Neural crest cell (in vitro differentiated cells): Measurements from ENCODE around the gene GALNTL6. TPM values are rescaled to one million over a fixed set of nuclear protein-coding genes. Genes with fewer than 3 reads are reported as not detected.

Experiments
- DNase-seq: peaks from one replicate; pipeline ENCODE4 v3.0.0; 2021; ENCODE audit warnings: low read depth, mixed read lengths, low spot score
- H3K27ac Mint-ChIP-seq: one replicate; pipeline ENCODE4 v1.8.0; 2021; ENCODE audit warnings: mild to moderate bottlenecking, mixed read lengths; ENCODE audit not compliant: unreplicated experiment
- H3K27me3 Mint-ChIP-seq: 2 replicates; pipeline ENCODE4 v1.8.0; 2021; ENCODE audit warnings: low read depth, mild to moderate bottlenecking, mixed read lengths
- H3K36me3 Mint-ChIP-seq: 2 replicates; pipeline ENCODE4 v1.8.0; 2021; ENCODE audit warnings: low read depth, mild to moderate bottlenecking, mixed read lengths
- H3K4me1 Mint-ChIP-seq: 2 replicates; pipeline ENCODE4 v1.8.0; 2021; ENCODE audit warnings: mixed read lengths
- H3K4me3 Mint-ChIP-seq: one replicate; pipeline ENCODE4 v1.8.0; 2021; ENCODE audit warnings: mild to moderate bottlenecking, mixed read lengths
- H3K9me3 Mint-ChIP-seq: 2 replicates; pipeline ENCODE4 v1.8.0; 2021; ENCODE audit warnings: mixed read lengths
- total RNA-seq: library from RNA; stranded (reverse); gene quantifications from 2 replicates; pipeline ENCODE4 v1.2.1, GENCODE V29; 2021
- TF ChIP-seq, protein P1 (sequence below): fragments of 200-600 bp; sonication (generic); conservative IDR thresholded peaks from 2 replicates; pipeline ENCODE4 v1.5.0; 2021; ENCODE audit warnings: antibody characterized with exemption, mild to moderate bottlenecking

The GALNTL6 gene
- total RNA-seq, 1 donor from 2014 or later = 0.07 TPM

DNA sequence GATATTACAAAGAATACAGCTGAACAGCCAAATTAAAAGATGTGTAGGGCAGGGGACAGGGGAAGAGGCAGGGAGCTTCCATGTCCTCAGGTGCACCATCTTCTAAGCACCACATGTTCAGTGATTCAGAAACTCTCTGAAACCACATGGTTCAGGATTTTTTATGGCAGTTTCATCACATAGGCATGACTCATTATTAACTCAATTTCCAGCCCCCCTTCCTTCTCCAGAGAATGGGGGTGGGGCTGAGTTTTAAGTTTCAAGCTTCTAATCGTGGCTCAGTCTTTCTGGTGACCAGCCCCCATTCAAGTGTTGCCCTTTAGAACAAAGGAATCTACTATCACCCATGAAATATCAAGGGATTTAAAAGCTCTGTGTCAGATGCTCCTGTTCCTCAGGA lies 1037.6 kb downstream of the GALNTL6 start:
- Mint-ChIP-seq H3K36me3 (peaks cover 4% of the 10 kb centered on the region), H3K4me3 (no peak overlapping the region), H3K4me1 (peaks cover 13% of the 10 kb centered on the region), H3K27me3 (no peaks in the 10 kb centered on the region), H3K27ac (no peak overlapping the region), H3K9me3 (peaks cover 11% of the 10 kb centered on the region)
- no peak for DNase-seq
- TF ChIP-seq, protein P1, sequence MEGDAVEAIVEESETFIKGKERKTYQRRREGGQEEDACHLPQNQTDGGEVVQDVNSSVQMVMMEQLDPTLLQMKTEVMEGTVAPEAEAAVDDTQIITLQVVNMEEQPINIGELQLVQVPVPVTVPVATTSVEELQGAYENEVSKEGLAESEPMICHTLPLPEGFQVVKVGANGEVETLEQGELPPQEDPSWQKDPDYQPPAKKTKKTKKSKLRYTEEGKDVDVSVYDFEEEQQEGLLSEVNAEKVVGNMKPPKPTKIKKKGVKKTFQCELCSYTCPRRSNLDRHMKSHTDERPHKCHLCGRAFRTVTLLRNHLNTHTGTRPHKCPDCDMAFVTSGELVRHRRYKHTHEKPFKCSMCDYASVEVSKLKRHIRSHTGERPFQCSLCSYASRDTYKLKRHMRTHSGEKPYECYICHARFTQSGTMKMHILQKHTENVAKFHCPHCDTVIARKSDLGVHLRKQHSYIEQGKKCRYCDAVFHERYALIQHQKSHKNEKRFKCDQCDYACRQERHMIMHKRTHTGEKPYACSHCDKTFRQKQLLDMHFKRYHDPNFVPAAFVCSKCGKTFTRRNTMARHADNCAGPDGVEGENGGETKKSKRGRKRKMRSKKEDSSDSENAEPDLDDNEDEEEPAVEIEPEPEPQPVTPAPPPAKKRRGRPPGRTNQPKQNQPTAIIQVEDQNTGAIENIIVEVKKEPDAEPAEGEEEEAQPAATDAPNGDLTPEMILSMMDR = no peak

DNA sequence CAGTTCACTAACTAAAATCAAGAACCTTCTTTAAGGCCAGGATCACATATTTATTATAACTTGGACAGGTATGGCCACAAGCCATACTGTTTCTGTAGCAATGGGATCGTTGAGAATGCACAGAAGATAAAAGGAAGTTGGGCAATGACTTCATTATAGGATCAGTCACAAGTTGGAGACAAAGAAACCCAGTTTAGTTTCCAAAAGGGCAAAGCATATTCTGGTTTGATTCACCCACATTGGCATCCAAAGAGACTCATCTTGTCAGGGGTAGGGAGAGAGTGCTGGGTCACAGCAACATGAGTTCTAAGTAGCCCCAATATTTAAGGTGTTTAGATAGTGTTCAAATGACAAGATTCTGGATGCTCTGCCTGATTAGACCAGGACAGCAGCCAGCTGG lies 1038.3 kb downstream of the GALNTL6 start:
- DNase-seq = no peak
- Mint-ChIP-seq H3K27me3 (no peaks in the 10 kb centered on the region), H3K27ac (peak overlapping the region; percentile 12), H3K4me3 (no peak overlapping the region), H3K4me1 (peaks cover 17% of the 10 kb centered on the region), H3K9me3 (peaks cover 11% of the 10 kb centered on the region), H3K36me3 (peaks cover 4% of the 10 kb centered on the region)
- TF ChIP-seq, protein P1 = no peak

DNA sequence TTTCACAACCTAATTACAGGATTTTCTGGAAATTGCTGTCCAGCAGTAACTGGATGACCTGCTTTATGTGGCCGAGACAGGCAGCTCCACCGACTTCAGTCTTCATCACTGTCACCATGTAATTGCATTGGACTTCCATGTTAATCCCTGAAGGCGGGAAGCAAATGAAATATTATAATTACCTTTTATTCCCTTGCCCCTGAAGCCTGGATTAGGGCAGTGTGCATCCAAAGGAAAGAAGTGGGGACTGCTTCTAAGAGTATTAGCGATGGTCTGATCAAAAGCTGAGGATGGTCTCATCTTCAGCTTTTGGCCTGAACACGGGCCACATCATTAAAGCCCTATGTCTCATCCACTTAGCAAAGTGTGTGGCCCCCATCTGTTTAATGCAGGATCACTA lies 1043.8 kb downstream of the GALNTL6 start:
- Mint-ChIP-seq H3K9me3 (peaks cover 6% of the 10 kb centered on the region), H3K4me3 (no peak overlapping the region), H3K27ac (no peak overlapping the region), H3K27me3 (no peaks in the 10 kb centered on the region), H3K36me3 (peaks cover 3% of the 10 kb centered on the region), H3K4me1 (peaks cover 15% of the 10 kb centered on the region)
- TF ChIP-seq, protein P1 = no peak
- no peak for DNase-seq

DNA sequence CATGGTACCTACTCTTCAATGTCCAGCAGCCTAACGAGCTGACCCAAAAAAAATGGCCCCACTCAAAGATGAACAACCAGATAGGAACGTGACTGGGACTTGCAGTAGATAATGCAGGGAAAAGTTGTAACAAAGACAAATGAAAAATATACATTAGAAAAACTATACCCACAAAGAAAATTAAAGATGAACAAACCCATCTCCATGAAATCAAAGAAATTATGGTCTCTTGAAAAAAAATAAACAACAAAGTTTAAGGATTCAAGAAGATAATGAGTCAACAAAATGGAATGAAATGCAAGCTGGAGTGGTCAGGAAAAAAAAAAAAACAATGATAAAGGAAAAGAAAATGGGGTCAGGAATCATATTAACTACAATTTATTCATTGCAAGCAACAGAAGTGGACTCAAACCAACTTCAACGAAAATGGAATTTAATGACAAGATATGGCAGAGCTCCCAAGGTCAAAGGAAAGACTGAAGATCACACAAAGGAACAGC lies 1045.6 kb downstream of the GALNTL6 start:
- no peak for DNase-seq
- TF ChIP-seq, protein P1 = no peak
- Mint-ChIP-seq H3K4me3 (no peak overlapping the region), H3K27me3 (no peaks in the 10 kb centered on the region), H3K27ac (no peak overlapping the region), H3K36me3 (peaks cover 5% of the 10 kb centered on the region), H3K9me3 (peaks cover 7% of the 10 kb centered on the region), H3K4me1 (peaks cover 15% of the 10 kb centered on the region)

DNA sequence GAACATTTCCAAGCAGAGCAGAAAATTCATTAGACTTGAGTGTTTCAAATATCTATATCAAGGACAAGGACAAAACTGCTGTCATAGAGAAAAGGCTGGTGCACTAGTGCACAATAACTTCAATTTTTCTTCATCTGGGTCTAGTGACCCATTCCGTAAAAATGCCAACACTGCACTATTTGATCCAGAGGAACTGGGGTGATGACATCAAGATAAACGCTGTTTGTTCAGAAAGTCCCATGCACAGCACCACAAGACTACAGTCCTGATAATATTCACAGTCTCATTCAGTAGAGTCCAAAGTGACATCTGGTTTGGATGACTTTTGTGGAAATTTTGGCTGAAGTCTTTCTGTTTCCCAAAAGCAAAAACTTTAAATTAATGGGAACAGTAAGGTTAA lies 1051.9 kb downstream of the GALNTL6 start:
- H3K9me3 Mint-ChIP-seq = peaks cover 6% of the 10 kb centered on the region
- H3K27me3 Mint-ChIP-seq = no peaks in the 10 kb centered on the region
- H3K36me3 Mint-ChIP-seq = peaks cover 9% of the 10 kb centered on the region
- DNase-seq = no peak
- TF ChIP-seq, protein P1 = no peak
- H3K4me3 Mint-ChIP-seq = no peak overlapping the region
- H3K4me1 Mint-ChIP-seq = peaks cover 25% of the 10 kb centered on the region
- H3K27ac Mint-ChIP-seq = no peak overlapping the region
